GM11168 (cell line): ENCODE measurements around the gene SERPINC1.
"Not testable (repeated sequence)": the region's sequence is repeated elsewhere in the genome, so short reads cannot be mapped to it uniquely, and the experiment has no call there.

ENCODE experiments used
- in situ Hi-C: fragments of 300-500 bp; cut with MboI; formaldehyde crosslinking; loops from one replicate; pipeline ENCODE4 v1.12.0; 2022; ENCODE audit warnings: low sequenced_read_pairs; ENCODE audit not compliant: unreplicated experiment

The SERPINC1 gene

GRCh38 chr1:173917149-173917548 lies at the start of gene SERPINC1:
SERPINC1 (minus strand) TSS chr1:173917327; CDS start chr1:173917259, 68 bp downstream.
- in situ Hi-C loops: no loop called here

DNA sequence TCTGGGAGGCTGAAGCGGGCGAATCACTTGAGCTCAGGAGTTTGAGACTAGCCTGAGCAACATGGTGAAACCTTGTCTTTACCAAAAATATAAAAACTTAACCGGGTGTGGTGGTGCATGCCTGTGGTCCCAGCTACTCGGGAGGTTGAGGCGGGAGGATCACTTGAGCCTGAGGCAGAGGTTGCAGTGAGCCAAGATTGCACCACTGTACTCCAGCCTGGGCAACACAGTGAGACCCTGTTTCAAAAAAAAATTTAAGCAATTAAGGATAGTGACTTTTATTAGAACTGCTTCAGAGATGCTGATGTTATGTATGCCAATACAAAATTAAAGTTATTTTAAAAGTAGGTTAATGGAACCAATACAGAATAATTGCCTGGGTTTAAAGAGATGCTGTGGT lies 48.8 kb upstream of the SERPINC1 start:
- in situ Hi-C loops: not testable (repeated sequence)

- in situ Hi-C loops: loop anchor here (5.0 kb wide), 1 partner anchor 44 kb away; no protein-coding TSS in a partner anchor
Observed at GRCh38 chr1:173963477-173963876, 46.4 kb upstream of the SERPINC1 start.

DNA sequence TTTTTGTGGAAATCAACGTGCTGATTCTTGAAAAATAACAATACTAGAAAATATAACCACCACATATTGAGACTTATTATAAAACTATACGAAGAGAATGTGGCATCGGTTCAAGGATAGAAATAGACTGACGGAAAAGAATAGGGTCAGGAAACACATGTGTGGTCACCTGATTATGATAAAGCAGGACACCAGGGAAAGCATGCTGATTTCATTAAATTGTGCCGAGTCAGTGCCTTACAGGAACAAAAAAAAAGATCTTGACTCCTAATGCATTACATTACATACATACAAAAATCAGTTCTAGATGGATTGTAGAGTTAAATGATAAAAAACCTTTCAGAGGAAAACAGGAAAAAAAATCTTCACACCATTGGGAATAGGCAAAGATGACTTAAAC lies 43.5 kb upstream of the SERPINC1 start:
- in situ Hi-C loops: loop anchor here (5.0 kb wide), 1 partner anchor 47 kb away; no protein-coding TSS in a partner anchor

GRCh38 chr1:173954179-173954578 lies 37.1 kb upstream of the SERPINC1 start:
- in situ Hi-C loops: no loop called here

- in situ Hi-C loops: no loop called here
Observed at GRCh38 chr1:173948594-173948993, 31.5 kb upstream of the SERPINC1 start.

- in situ Hi-C loops: no loop called here
Observed at GRCh38 chr1:173946380-173946921, 29.3 kb upstream of the SERPINC1 start.

GRCh38 chr1:173937062-173937461 lies 19.9 kb upstream of the SERPINC1 start:
- in situ Hi-C loops: no loop called here

DNA sequence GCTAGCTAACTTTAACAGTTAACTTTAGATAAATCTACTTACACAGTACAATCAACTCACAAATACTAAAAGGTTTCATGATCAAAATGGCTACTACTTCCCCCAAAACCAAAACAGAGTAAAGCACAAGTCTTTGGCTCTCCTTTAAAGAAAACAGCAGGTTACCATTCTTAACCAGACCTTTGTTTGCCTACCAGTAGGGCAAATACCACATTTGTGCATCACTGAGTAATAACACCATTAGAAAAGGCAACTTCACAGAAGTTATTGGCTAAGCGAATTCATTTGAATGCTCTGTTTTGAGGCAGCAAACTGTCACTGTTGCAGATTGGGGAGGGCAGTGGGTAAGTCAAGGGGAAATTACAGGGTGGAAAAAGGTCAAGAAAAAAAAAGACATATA lies 17.3 kb upstream of the SERPINC1 start:
- in situ Hi-C loops: no loop called here

- in situ Hi-C loops: not testable (repeated sequence)
Observed at GRCh38 chr1:173930541-173930940, 13.4 kb upstream of the SERPINC1 start.

GRCh38 chr1:173925306-173926242 lies 8.4 kb upstream of the SERPINC1 start:
- in situ Hi-C loops: loop anchor here (10.0 kb wide), 1 partner anchor 491 kb away; no protein-coding TSS in a partner anchor

DNA sequence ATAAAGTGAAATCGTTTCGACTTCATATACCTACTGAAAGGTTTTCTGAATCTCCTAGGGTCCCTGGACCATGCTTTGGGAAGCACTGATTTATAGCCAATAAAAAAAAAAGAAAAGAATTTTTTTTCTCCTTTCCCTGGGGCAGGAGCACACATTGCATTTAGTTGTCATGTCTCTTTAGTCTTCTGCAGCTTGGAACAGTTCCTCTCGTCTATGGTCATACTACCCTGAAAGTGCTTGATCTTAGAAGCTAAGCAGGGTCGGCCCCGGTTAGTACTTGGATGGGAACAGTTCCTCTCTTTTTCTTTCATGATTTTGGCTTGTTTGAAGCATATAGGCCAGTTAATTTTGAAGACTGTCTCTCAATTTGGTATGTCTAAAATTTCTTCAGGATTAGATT lies 3.7 kb upstream of the SERPINC1 start:
- in situ Hi-C loops: loop anchor here (10.0 kb wide), 1 partner anchor 486 kb away; no protein-coding TSS in a partner anchor

GRCh38 chr1:173917635-173918493 lies 737 bp upstream of the SERPINC1 start:
- in situ Hi-C loops: no loop called here

- in situ Hi-C loops: no loop called here
Observed at GRCh38 chr1:173916667-173917066, 460 bp downstream of the SERPINC1 start.

- in situ Hi-C loops: no loop called here
Observed at GRCh38 chr1:173915596-173915995, 1.5 kb downstream of the SERPINC1 start.

GRCh38 chr1:173914366-173914871 lies 2.7 kb downstream of the SERPINC1 start:
- in situ Hi-C loops: no loop called here

- in situ Hi-C loops: no loop called here
Observed at GRCh38 chr1:173913111-173913510, 4.0 kb downstream of the SERPINC1 start.

- in situ Hi-C loops: no loop called here
Observed at GRCh38 chr1:173903827-173904531, 13.1 kb downstream of the SERPINC1 start.

- in situ Hi-C loops: no loop called here
Observed at GRCh38 chr1:173900992-173901391, 16.1 kb downstream of the SERPINC1 start.

- in situ Hi-C loops: no loop called here
Observed at GRCh38 chr1:173900427-173900826, 16.7 kb downstream of the SERPINC1 start.
